Fibroblast of villous mesenchyme (primary cell): ENCODE results near the gene MTG2. TPM values are rescaled to one million over a fixed set of nuclear protein-coding genes. Genes with fewer than 3 reads are reported as not detected.

Source experiments
- DNase-seq: peaks from one replicate; pipeline ENCODE4 v3.0.0-alpha.2; 2010; ENCODE audit warnings: low read depth
- H3K4me3 ChIP-seq: 2 replicates; pipeline ENCODE4 v1.5.1; 2011; ENCODE audit warnings: low read depth, mild to moderate bottlenecking, low read length
- CTCF ChIP-seq: IDR thresholded peaks from 2 replicates; pipeline ENCODE4 v1.5.1; 2012; ENCODE audit warnings: low read depth, mild to moderate bottlenecking, low read length; ENCODE audit not compliant: insufficient read depth
- total RNA-seq: library from RNA; depleted of rRNA; stranded (reverse); fragments of >200 nt; gene quantifications from 2 replicates; pipeline ENCODE4 v1.2.3, GENCODE V29; 2012

The MTG2 gene
- total RNA-seq, 1 donor = 19.9 TPM

GRCh38 chr20:62162765-62163484 is 19.9 kb upstream of the MTG2 start:
- TF ChIP-seq CTCF = no peak
- no peak overlapping the region for H3K4me3 ChIP-seq
- DNase-seq = no peak

GRCh38 chr20:62163485-62163865 is 19.4 kb upstream of the MTG2 start:
- no peak overlapping the region for H3K4me3 ChIP-seq
- TF ChIP-seq CTCF = no peak
- DNase-seq = no peak

GRCh38 chr20:62163986-62164762 is 18.7 kb upstream of the MTG2 start:
- H3K4me3 ChIP-seq = no peak overlapping the region
- TF ChIP-seq CTCF = no peak
- no peak for DNase-seq

- no peak for TF ChIP-seq CTCF
- DNase-seq = no peak
- H3K4me3 ChIP-seq = no peak overlapping the region
Observed at GRCh38 chr20:62164879-62165761, 17.7 kb upstream of the MTG2 start.

- peak; percentile 79 for DNase-seq
- no peak for TF ChIP-seq CTCF
- H3K4me3 ChIP-seq = no peak overlapping the region
Observed at GRCh38 chr20:62165762-62166399, 16.9 kb upstream of the MTG2 start.

GRCh38 chr20:62167474-62167873 is 15.4 kb upstream of the MTG2 start:
- DNase-seq = no peak
- no peak for TF ChIP-seq CTCF
- H3K4me3 ChIP-seq = no peak overlapping the region
